H9 (cell line): ENCODE data around the gene CD7. TPM values are rescaled to one million over a fixed set of nuclear protein-coding genes. Genes with fewer than 3 reads are reported as not detected.

Experiments used
- DNase-seq: peaks from one replicate; pipeline ENCODE4 v3.0.0-alpha.2; 2017
- H2AFZ ChIP-seq: one replicate; pipeline ENCODE4 v1.6.1; 2013; ENCODE audit warnings: mild to moderate bottlenecking, low read length, control low read depth, moderate library complexity
- H2AK5ac ChIP-seq: 2 replicates; pipeline ENCODE4 v1.6.1; 2013; ENCODE audit warnings: low read length, control low read depth, mixed read lengths; ENCODE audit not compliant: insufficient read length
- H2BK120ac ChIP-seq: one replicate; pipeline ENCODE4 v1.6.1; 2013; ENCODE audit warnings: low read depth, mild to moderate bottlenecking, low read length, control low read depth, inconsistent platforms; ENCODE audit not compliant: poor library complexity, severe bottlenecking
- H2BK12ac ChIP-seq: 2 replicates; pipeline ENCODE4 v1.6.1; 2013; ENCODE audit warnings: low read length, control low read depth, mixed read lengths, low read depth; ENCODE audit not compliant: insufficient read length
- H2BK15ac ChIP-seq: 2 replicates; pipeline ENCODE4 v1.6.1; 2013; ENCODE audit warnings: low read depth, low read length, control low read depth
- H2BK20ac ChIP-seq: one replicate; pipeline ENCODE4 v1.6.1; 2013; ENCODE audit warnings: low read depth, mild to moderate bottlenecking, low read length, control low read depth, inconsistent platforms; ENCODE audit not compliant: poor library complexity, severe bottlenecking
- H2BK5ac ChIP-seq: 2 replicates; pipeline ENCODE4 v1.6.1; 2013; ENCODE audit warnings: low read length, control low read depth, mixed read lengths; ENCODE audit not compliant: insufficient read length
- H3K14ac ChIP-seq: 2 replicates; pipeline ENCODE4 v1.6.1; 2013; ENCODE audit warnings: low read length, control low read depth; ENCODE audit not compliant: insufficient read depth
- H3K18ac ChIP-seq: 2 replicates; pipeline ENCODE4 v1.6.1; 2013; ENCODE audit warnings: low read depth, mild to moderate bottlenecking, mixed read lengths, low read length, control low read depth; ENCODE audit not compliant: insufficient read length
- H3K23ac ChIP-seq: 2 replicates; pipeline ENCODE4 v1.6.1; 2013; ENCODE audit warnings: low read length, control low read depth, mixed read lengths, low read depth; ENCODE audit not compliant: insufficient read length
- H3K23me2 ChIP-seq: 2 replicates; pipeline ENCODE4 v1.6.1; 2013; ENCODE audit warnings: low read depth, mild to moderate bottlenecking, mixed read lengths, low read length, control low read depth; ENCODE audit not compliant: insufficient read length, poor library complexity, severe bottlenecking
- H3K27ac ChIP-seq: 2 replicates; pipeline ENCODE4 v1.5.1; 2013; ENCODE audit warnings: low read length, control low read depth, mixed read lengths, low read depth; ENCODE audit not compliant: insufficient read length
- H3K27me3 ChIP-seq: 2 replicates; pipeline ENCODE4 v1.6.1; 2013; ENCODE audit warnings: low read length, control low read depth, inconsistent platforms; ENCODE audit not compliant: insufficient read depth
- H3K4ac ChIP-seq: 2 replicates; pipeline ENCODE4 v1.6.1; 2013; ENCODE audit warnings: low read depth, mild to moderate bottlenecking, control low read depth, inconsistent platforms, low read length, moderate library complexity
- H3K4me1 ChIP-seq: 2 replicates; pipeline ENCODE4 v1.6.1; 2013; ENCODE audit warnings: low read length, control low read depth, inconsistent platforms; ENCODE audit not compliant: insufficient read depth
- H3K4me2 ChIP-seq: 2 replicates; pipeline ENCODE4 v1.6.1; 2013; ENCODE audit warnings: low read length, control low read depth, mixed read lengths; ENCODE audit not compliant: insufficient read length, insufficient read depth
- H3K56ac ChIP-seq: 2 replicates; pipeline ENCODE4 v1.6.1; 2013; ENCODE audit warnings: low read depth, mild to moderate bottlenecking, mixed read lengths, low read length, control low read depth; ENCODE audit not compliant: insufficient read length
- H3K79me1 ChIP-seq: 2 replicates; pipeline ENCODE4 v1.6.1; 2013; ENCODE audit warnings: low read depth, mild to moderate bottlenecking, moderate library complexity, low read length, control low read depth, inconsistent platforms; ENCODE audit not compliant: insufficient read depth, poor library complexity, severe bottlenecking
- H3K79me2 ChIP-seq: 2 replicates; pipeline ENCODE4 v1.6.1; 2013; ENCODE audit warnings: low read length, control low read depth, inconsistent platforms; ENCODE audit not compliant: insufficient read depth
- H3K9ac ChIP-seq: 2 replicates; pipeline ENCODE4 v1.6.1; 2013; ENCODE audit warnings: low read length, control low read depth, mixed read lengths; ENCODE audit not compliant: insufficient read length; ENCODE audit errors: extremely low read depth
- H3K9me3 ChIP-seq: one replicate; pipeline ENCODE4 v1.6.1; 2013; ENCODE audit warnings: low read depth, low read length, inconsistent platforms; ENCODE audit not compliant: control insufficient read depth
- H3T11ph ChIP-seq: one replicate; pipeline ENCODE4 v1.6.1; 2013; ENCODE audit warnings: mild to moderate bottlenecking, low read length, control low read depth, inconsistent platforms
- H4K20me1 ChIP-seq: one replicate; pipeline ENCODE4 v1.6.1; 2013; ENCODE audit not compliant: control insufficient read depth, insufficient read length, insufficient read depth
- H4K5ac ChIP-seq: 2 replicates; pipeline ENCODE4 v1.6.1; 2013; ENCODE audit warnings: low read depth, mild to moderate bottlenecking, mixed read lengths, low read length, control low read depth; ENCODE audit not compliant: insufficient read length
- H4K8ac ChIP-seq: replicated peaks from 2 replicates; pipeline ENCODE4 v1.6.1; 2013; ENCODE audit warnings: low read length, control low read depth, mixed read lengths, low read depth; ENCODE audit not compliant: insufficient read length
- H4K91ac ChIP-seq: 2 replicates; pipeline ENCODE4 v1.6.1; 2013; ENCODE audit warnings: low read depth, mild to moderate bottlenecking, moderate library complexity, mixed read lengths, low read length, control low read depth; ENCODE audit not compliant: insufficient read length
- H3K27ac Mint-ChIP-seq, 3 experiments: 2 replicates in 2 of 3; 3 replicates in 1 of 3; pipeline ENCODE4 v1.8.0; 2020 to 2021; ENCODE audit warnings: mixed read lengths in 3 of 3, mild to moderate bottlenecking in 1 of 3, moderate library complexity in 1 of 3
- H3K27me3 Mint-ChIP-seq: 2 replicates; pipeline ENCODE4 v1.8.0; 2021; ENCODE audit warnings: low read depth, mild to moderate bottlenecking, moderate library complexity, mixed read lengths
- H3K36me3 Mint-ChIP-seq, 3 experiments: 2 replicates in 2 of 3; 3 replicates in 1 of 3; pipeline ENCODE4 v1.8.0; 2020 to 2021; ENCODE audit warnings: low read depth in 3 of 3, mixed read lengths in 3 of 3; ENCODE audit not compliant: insufficient read depth in 1 of 3
- H3K4me1 Mint-ChIP-seq, 2 experiments: 2 replicates each; pipeline ENCODE4 v1.8.0; 2020; ENCODE audit warnings: mixed read lengths in 2 of 2
- H3K4me3 Mint-ChIP-seq, 2 experiments: 2 replicates in 1 of 2; 3 replicates in 1 of 2; pipeline ENCODE4 v1.8.0; 2020 to 2021; ENCODE audit warnings: mild to moderate bottlenecking in 2 of 2, mixed read lengths in 2 of 2, moderate library complexity in 1 of 2
- H3K9me3 Mint-ChIP-seq, 2 experiments: 2 replicates in 1 of 2; 3 replicates in 1 of 2; pipeline ENCODE4 v1.8.0; 2020; ENCODE audit warnings: mild to moderate bottlenecking in 2 of 2, mixed read lengths in 2 of 2, moderate library complexity in 1 of 2
- WGBS: extraction: QIAGEN DNeasy Blood & Tissue Kit; methylation state at CpG from one replicate; pipeline ENCODE4 v1.1.7; 2013; ENCODE audit warnings: missing lambda C conversion rate, low lambda C conversion rate, mixed read lengths; ENCODE audit not compliant: insufficient read length; ENCODE audit errors: extremely low coverage; 5-methylcytosine and 5-hydroxymethylcytosine counted together
- total RNA-seq: library from RNA; stranded (reverse); gene quantifications from 2 replicates; pipeline ENCODE4 v1.2.1, GENCODE V29; 2021
- TF ChIP-seq, protein P1 (sequence below): fragments of 200-600 bp; sonication (generic); conservative IDR thresholded peaks from 3 replicates; pipeline ENCODE4 v1.8.0; 2021; ENCODE audit warnings: antibody characterized with exemption, mild to moderate bottlenecking

Gene CD7
- total RNA-seq, 1 experiment from 2014 or later, result 0.35 TPM

DNA sequence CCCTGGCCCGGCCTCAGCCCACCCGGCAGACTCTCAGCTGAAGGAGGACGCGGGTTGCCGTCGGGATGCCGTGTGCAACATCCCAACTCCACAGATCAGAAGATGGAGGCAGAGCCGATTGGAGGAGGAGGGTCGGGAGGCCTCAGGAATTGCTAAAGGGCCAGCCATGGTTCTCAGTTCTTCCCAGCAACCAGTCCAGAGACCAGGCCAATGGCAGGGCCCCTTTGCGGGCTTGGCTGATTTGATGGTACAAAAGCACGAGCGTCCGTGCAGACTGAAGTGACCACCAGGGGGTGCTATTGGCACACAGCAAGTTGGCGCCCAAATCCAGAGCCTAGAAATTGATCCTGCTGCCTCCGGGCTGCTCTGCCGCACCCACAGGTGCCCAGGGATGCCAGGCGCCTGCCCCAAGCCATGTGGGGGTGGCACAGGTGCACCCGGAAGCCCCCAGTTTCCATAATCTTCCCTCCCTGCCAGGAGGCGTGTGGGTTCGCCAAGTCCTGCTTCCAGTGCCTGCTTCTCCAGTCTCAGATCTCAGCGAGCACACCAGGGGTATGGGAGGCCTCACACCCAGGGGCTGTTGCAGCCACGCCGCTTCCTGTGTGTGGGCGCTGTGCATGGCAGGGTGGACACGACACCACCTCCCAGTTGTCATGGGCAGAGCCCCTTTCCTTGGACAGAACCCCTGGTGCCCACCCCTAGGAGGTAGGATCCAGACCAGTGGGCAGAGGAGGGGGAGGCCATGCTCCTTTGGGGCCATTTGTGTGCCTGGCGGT is 34.5 kb upstream of the CD7 start:
- Mint-ChIP-seq H3K9me3 (no peaks in the 10 kb centered on the region), H3K4me3 (no peak overlapping the region), H3K27ac (no peak overlapping the region), H3K36me3 (no peaks in the 10 kb centered on the region), H3K4me1 (peaks cover 2 to 13% of the 10 kb centered on the region in 2 experiments), H3K27me3 (peaks cover 7% of the 10 kb centered on the region)
- H3K9ac ChIP-seq, result no peak overlapping the region
- no CpG with 5 or more reads among the region's 26 CpGs for WGBS
- H3T11ph ChIP-seq, result no peak overlapping the region
- H4K91ac ChIP-seq, result no peak overlapping the region
- peak; percentile 96 for DNase-seq
- no peak overlapping the region for H3K18ac ChIP-seq
- H2BK20ac ChIP-seq, result no peak overlapping the region
- H2BK15ac ChIP-seq, result no peak overlapping the region
- H2BK5ac ChIP-seq, result no peak overlapping the region
- H3K79me1 ChIP-seq, result no peaks in the 10 kb centered on the region
- no peak overlapping the region for H3K14ac ChIP-seq
- H3K23ac ChIP-seq, result no peak overlapping the region
- H4K8ac ChIP-seq, result no peak overlapping the region
- TF ChIP-seq, protein P1, sequence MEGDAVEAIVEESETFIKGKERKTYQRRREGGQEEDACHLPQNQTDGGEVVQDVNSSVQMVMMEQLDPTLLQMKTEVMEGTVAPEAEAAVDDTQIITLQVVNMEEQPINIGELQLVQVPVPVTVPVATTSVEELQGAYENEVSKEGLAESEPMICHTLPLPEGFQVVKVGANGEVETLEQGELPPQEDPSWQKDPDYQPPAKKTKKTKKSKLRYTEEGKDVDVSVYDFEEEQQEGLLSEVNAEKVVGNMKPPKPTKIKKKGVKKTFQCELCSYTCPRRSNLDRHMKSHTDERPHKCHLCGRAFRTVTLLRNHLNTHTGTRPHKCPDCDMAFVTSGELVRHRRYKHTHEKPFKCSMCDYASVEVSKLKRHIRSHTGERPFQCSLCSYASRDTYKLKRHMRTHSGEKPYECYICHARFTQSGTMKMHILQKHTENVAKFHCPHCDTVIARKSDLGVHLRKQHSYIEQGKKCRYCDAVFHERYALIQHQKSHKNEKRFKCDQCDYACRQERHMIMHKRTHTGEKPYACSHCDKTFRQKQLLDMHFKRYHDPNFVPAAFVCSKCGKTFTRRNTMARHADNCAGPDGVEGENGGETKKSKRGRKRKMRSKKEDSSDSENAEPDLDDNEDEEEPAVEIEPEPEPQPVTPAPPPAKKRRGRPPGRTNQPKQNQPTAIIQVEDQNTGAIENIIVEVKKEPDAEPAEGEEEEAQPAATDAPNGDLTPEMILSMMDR, result peak; percentile 99
- H2BK12ac ChIP-seq, result no peak overlapping the region
- H3K56ac ChIP-seq, result no peak overlapping the region
- no peak overlapping the region for H2AFZ ChIP-seq
- H3K4ac ChIP-seq, result no peak overlapping the region
- H3K79me2 ChIP-seq, result no peaks in the 10 kb centered on the region
- no peak overlapping the region for H4K5ac ChIP-seq
- no peaks in the 10 kb centered on the region for H4K20me1 ChIP-seq
- no peak overlapping the region for H3K4me2 ChIP-seq
- no peaks in the 10 kb centered on the region for H3K23me2 ChIP-seq
- H3K4me1 ChIP-seq, result peaks cover 2% of the 10 kb centered on the region; the same call in 1 of the 2 replicates
- no peak overlapping the region for H2BK120ac ChIP-seq
- no peak overlapping the region for H3K27ac ChIP-seq
- H3K27me3 ChIP-seq, result no peaks in the 10 kb centered on the region
- H2AK5ac ChIP-seq, result no peak overlapping the region
- H3K9me3 ChIP-seq, result no peaks in the 10 kb centered on the region
